OCI-M1 (cell line): ENCODE results near the gene ZNF487.
"Not testable (repeated sequence)": the region's sequence is repeated elsewhere in the genome, so short reads cannot be mapped to it uniquely, and the experiment has no call there.

Experiments used
- DNase-seq: peaks from one replicate; lab custom pipeline; 2025; lab: John Stamatoyannopoulos, UW

Gene ZNF487

DNA sequence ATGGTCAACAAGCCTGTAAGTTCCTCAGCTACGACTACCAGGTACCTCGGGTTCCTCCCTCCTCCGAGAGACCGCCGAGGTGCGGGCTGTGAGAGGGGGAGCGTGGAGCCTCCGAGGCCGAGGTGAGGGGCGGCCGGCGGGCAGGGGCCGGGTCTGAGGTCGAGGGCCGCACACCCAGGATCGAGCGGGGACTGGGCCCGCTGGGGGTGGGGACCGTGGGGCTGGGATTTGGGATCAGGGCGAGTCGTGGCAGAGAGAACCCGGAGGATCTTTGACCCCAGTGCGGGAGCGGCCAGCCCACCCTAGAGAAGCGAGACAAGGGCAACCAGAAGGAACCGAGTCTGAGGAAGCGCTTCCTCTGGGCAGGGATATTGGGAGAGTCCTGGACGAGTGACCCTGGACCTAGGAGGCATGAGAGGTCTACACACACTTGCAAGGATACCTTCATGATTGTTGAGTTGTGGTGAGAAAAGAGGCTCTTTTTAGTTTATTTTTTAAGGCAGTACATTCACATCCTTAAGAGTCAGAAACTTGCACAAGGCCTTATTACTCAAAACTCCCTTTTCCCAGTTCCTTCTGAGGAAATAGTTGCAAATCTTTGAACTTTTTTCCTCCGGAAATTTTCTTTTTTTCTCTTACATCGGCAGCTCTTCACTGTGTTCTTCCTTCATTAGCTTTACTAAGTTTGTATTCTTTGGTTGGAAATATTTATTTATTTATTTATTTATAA lies 395 bp downstream of the ZNF487 start:
- no peak for DNase-seq

DNA sequence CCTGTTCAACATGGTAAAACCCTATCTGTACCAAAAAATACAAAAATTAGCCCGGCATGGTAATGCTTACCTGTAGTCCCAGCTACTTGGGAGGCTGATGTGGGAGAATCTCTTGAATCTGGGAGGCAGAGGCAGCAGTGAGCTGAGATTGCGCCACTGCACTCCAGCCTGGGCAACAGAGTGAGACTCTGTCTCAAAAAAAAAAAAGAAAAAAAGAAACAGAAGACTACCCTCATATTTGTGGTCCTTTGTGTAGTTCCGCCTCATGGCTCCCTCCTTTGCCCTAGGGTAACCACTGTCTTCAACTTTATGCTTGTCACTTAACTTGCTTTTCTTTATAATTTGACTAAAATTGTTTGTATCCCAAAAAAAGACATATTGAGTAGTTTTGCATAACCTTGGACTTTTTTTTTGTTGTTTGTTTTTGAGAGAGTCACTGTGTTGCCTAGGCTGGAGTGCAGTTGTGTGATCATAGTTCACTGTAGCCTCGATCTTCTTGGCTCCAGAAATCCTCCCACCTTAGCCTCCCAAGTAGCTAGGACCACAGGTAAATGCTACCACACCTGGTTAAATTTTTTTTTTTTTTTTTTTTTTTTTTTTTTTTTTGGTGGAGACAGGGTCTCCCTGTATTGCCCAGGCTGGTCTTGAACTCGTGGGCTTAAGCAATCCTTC lies 3.7 kb downstream of the ZNF487 start:
- DNase-seq, result no peak

DNA sequence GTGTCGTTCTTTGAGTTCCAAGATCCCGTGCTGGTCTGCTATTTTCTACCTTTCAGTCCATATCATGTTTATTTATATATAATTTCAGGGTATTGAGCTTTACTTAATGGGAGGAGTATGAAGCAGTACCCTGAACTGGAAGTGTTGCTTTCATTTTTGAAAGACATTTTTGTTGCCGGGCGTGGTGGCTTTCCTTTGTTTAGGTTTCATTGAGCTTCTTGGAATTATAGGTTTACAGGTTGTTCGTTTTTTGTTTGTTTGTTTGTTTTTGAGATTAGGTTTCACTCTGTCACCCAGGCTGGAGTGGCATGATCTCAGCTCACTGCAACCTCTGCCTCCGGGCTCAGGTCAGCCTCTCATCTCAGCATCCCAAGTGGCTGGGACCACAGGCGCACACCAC lies 7.4 kb downstream of the ZNF487 start:
- DNase-seq, result no peak

DNA sequence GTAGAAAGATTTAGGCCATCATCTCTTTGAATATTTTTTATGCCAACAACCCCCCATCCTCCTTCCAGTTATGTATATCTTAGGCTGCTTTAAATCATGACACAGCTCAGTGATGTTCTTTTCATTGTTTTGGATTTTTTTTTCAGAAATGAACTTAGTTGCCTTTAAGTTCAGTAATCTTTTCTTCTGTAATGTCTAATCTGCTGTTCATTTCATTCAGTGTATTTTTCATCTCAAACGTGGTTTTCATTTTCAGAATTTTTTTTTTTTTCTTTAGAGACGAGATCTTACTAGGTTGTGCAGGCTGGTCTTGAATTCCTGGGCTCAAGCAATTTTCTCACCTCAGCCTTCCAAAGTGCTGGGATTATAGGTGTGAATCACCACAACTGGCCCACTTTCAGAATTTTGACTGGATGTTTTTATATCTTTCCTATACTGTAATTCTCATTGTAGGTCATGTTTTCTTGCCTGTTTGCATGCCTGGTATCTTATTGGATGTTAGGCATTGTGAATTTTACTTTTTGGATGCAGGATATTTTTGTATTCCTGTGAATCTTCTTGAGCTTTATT lies 8.1 kb downstream of the ZNF487 start:
- no peak for DNase-seq

DNA sequence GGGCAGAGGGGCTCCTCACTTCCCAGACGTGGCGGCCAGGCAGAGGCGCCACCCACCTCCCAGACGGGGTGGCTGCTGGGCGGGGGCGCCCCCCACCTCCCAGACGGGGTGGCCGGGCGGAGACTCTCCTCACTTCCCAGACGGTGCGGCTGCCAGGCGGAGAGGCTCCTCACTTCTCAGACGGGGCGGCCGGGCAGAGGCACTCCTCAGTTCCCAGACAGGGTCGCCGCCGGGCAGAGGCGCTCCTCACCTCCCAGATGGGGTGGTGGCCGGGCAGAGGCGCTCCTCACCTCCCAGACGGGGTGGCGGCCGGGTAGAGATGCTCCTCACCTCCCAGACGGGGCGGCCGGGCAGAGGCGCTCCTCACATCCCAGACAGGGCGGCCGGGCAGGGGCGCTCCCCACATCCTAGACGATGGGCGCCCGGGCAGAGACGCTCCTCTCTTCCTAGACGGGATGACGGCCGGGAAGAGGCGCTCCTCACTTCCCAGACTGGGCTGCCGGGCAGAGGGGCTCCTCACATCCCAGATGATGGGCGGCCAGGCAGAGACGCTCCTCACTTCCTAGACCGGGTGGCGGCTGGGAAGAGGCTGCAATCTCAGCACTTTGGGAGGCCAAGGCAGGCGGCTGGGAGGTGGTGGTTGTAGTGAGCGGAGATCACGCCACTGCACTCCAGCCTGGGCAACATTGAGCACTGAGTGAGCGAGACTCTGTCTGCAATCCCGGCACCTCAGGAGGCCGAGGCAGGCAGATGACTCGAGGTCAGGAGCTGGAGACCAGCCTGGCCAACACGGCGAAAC lies 9.5 kb downstream of the ZNF487 start:
- not testable (repeated sequence) for DNase-seq

- no peak for DNase-seq
These were observed 11.8 kb downstream of the ZNF487 start for GRCh38 chr10:43448742-43449141.

GRCh38 chr10:43452356-43452914 lies 15.5 kb downstream of the ZNF487 start:
- no peak for DNase-seq

- no peak for DNase-seq
These were observed 16.4 kb downstream of the ZNF487 start for GRCh38 chr10:43453266-43453831.

DNA sequence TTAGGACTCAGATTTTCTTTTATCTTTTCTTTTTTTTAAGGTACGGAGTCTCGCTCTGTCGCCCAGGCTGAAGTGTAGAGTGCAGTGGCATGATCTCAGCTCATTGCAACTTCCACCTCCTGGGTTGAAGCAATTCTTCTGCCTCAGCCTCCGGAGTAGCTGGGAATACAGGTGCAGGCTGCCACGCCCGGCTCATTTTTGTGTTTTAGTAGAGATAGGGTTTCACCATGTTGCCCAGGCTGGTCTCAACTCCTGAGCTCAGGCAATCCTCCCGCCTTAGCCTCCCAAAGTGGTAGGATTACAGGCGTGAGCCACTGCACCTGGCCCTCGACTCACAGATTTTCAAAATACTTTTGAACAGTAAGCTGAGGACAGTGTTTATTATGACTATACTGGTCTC lies 17.1 kb downstream of the ZNF487 start:
- DNase-seq, result not testable (repeated sequence)

DNA sequence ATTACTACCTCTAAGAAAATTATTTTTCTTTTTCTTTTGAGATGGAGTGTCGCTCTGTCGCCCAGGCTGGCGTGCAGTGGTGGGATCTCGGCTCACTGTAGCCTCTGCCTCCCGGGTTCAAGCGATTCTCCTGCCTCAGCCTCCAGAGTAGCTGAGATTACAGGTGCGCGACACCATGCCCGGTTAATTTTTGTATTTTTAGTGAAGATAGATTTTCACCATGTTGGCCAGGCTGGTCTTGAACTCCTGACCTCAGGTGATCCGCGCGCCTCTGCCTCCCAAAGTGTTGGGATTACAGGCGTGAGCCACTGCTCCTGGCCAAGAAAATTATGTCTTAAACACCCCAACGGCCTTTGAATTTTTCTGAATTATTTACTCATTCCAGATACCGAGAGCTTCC lies 19.6 kb downstream of the ZNF487 start:
- DNase-seq, result not testable (repeated sequence)

GRCh38 chr10:43458227-43458626 lies 21.3 kb downstream of the ZNF487 start:
- DNase-seq, result no peak

DNA sequence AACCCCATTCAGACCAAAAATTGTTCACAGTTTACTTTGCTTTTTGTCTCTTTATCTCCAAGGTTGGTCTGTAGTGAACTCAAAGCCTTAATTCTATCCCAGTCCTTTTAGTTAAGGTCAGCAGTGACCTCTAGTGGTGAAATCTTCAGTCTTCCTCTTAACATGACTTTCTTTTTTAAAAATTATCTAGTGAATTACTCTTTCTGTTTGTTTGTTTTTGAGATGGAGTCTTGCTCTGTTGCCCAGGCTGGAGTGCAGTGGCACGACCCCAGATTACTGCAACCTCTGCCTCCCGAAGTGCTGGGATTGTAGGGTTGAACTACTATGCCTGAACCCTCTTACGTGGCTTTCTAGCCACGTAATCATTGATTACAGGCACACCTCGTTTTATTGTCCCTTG lies 25.0 kb downstream of the ZNF487 start:
- peak; percentile 95 for DNase-seq

DNA sequence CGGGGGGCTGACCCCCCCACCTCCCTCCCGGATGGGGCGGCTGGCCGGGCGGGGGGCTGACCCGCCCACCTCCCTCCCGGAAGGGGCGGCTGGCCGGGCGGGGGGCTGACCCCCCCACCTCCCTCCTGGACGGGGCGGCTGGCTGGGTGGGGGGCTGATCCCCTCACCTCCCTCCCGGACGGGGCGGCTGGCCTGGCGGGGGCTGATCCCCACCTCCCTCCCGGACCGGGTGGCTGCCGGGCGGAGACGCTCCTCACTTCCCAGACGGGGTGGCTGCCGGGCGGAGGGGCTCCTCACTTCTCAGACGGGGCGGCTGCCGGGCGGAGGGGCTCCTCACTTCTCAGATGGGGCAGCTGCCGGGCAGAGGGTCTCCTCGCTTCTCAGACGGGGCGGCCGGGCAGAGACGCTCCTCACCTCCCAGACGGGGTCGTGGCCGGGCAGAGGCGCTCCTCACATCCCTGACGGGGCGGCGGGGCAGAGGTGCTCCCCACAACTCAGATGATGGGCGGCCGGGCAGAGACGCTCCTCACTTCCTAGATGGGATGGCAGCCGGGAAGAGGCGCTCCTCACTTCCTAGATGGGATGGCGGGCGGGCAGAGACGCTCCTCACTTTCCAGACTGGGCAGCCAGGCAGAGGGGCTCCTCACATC lies 28.3 kb downstream of the ZNF487 start:
- DNase-seq, result not testable (repeated sequence)

GRCh38 chr10:43465736-43466120 lies 28.8 kb downstream of the ZNF487 start:
- DNase-seq, result not testable (repeated sequence)

GRCh38 chr10:43471146-43471545 lies 34.2 kb downstream of the ZNF487 start:
- DNase-seq, result no peak

DNA sequence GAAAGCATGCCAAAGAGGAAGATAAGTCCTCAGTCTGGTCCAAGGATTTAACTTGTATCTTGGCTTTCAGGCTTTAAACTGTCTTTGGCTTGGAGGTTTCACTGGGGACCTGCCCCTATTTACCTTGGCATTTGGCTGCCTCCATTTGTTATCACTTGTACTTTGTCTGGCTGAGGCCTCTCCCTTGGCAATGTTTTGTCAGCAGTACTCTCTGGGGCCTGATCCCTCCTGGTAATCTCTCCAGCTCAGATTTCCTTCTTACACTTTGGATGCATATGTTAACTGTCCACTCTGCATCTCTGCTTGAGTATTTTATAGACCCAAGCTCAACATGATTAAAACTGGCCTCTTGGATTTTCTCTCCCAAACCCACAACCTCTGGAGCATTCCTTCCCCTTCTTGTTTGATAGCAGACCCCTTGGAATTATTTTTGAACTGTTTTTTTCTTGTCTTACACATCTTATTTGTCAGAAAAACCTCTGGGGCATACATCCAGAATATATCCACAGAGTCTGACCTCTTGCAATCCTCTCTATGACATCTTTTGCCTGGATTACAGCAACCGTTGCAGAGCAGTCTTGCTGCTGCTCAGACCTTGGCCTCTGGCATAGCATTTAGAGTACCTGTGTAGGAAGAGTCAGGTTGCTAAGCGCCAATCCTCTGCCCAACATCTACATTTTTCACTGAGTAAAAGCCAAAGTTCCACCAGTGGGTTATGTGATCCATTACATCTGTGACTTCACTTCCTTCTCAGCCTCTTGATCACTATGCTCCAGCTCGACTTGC lies 35.2 kb downstream of the ZNF487 start:
- DNase-seq, result no peak

GRCh38 chr10:43479275-43479674 lies 42.4 kb downstream of the ZNF487 start:
- DNase-seq, result no peak

DNA sequence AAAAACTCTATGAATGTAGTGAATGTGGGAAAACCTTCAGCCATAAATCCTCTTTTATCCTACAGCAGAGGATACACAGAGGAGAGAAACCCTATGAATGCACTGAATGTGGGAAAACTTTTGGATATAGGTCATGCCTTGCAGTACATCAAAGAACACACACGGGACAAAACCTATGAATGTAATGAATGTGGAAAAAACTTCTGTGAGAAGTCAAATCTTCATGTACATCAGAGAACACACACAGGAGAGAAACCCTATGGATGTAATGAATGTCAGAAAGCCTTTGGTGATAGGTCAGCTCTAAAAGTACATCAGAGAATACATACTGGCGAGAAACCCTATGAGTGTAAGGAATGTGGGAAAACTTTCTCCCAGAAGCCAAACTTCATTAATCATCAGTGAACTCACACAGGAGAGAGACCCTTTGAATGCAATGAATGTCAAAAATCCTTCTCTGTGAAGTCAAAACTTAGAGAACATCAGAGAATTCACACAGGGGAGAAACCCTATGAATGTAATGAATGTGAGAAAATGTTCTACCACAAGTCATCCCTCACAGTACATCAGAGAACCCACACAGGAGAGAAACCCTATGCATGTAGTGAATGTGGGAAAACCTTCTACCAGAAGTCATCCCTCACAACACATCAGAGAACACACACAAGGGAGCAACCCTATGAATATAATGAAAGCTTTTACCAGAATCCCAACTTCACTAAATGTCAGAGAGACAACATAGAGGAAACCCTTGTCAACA lies 45.6 kb downstream of the ZNF487 start:
- DNase-seq, result no peak

- no peak for DNase-seq
These were observed 54.9 kb downstream of the ZNF487 start for GRCh38 chr10:43491855-43492254.

GRCh38 chr10:43502931-43503330 lies 66.0 kb downstream of the ZNF487 start:
- no peak for DNase-seq
